ENCODE measurements around the gene GALNT7. TPM values are rescaled to one million over a fixed set of nuclear protein-coding genes. Genes with fewer than 3 reads are reported as not detected.

Gene GALNT7
- total RNA-seq, 1 experiment from 2014 or later: 18.3 TPM

- peak; percentile 36 for DNase-seq (ENCODE audit: low read depth)
Measured at GRCh38 chr4:173237152-173237551, 68.5 kb downstream of the GALNT7 start.

GRCh38 chr4:173237762-173238161 is 69.2 kb downstream of the GALNT7 start:
- DNase-seq (ENCODE audit: low read depth): no peak

GRCh38 chr4:173240696-173241095 is 72.1 kb downstream of the GALNT7 start:
- DNase-seq (ENCODE audit: low read depth): no peak

- no peak for DNase-seq (ENCODE audit: low read depth)
Measured at GRCh38 chr4:173242466-173243250, 74.0 kb downstream of the GALNT7 start.

GRCh38 chr4:173243321-173243720 is 74.7 kb downstream of the GALNT7 start:
- DNase-seq (ENCODE audit: low read depth): peak; percentile 57

- no peak for DNase-seq (ENCODE audit: low read depth)
Measured at GRCh38 chr4:173243917-173244658, 75.5 kb downstream of the GALNT7 start.

- no peak for DNase-seq (ENCODE audit: low read depth)
Measured at GRCh38 chr4:173245952-173246351, 77.3 kb downstream of the GALNT7 start.

GRCh38 chr4:173246719-173247118 is 78.1 kb downstream of the GALNT7 start:
- no peak for DNase-seq (ENCODE audit: low read depth)

GRCh38 chr4:173247321-173247720 is 78.7 kb downstream of the GALNT7 start:
- no peak for DNase-seq (ENCODE audit: low read depth)

GRCh38 chr4:173248690-173249089 is 80.1 kb downstream of the GALNT7 start:
- no peak for DNase-seq (ENCODE audit: low read depth)

GRCh38 chr4:173252024-173252935 is 83.7 kb downstream of the GALNT7 start:
- peak; percentile 98 for DNase-seq (ENCODE audit: low read depth)

- no peak for DNase-seq (ENCODE audit: low read depth)
Measured at GRCh38 chr4:173253561-173253960, 85.0 kb downstream of the GALNT7 start.

GRCh38 chr4:173254646-173255045 is 86.0 kb downstream of the GALNT7 start:
- no peak for DNase-seq (ENCODE audit: low read depth)

- no peak for DNase-seq (ENCODE audit: low read depth)
Measured at GRCh38 chr4:173256825-173257224, 88.2 kb downstream of the GALNT7 start.

- DNase-seq (ENCODE audit: low read depth): peak; percentile 58
Measured at GRCh38 chr4:173257732-173258717, 89.4 kb downstream of the GALNT7 start.

- no peak for DNase-seq (ENCODE audit: low read depth)
Measured at GRCh38 chr4:173258866-173259265, 90.3 kb downstream of the GALNT7 start.

- DNase-seq (ENCODE audit: low read depth): no peak
Measured at GRCh38 chr4:173259310-173259709, 90.7 kb downstream of the GALNT7 start.

GRCh38 chr4:173261052-173261451 is 92.4 kb downstream of the GALNT7 start:
- DNase-seq (ENCODE audit: low read depth): no peak

- no peak for DNase-seq (ENCODE audit: low read depth)
Measured at GRCh38 chr4:173262375-173262774, 93.8 kb downstream of the GALNT7 start.

GRCh38 chr4:173264245-173264644 is 95.6 kb downstream of the GALNT7 start:
- no peak for DNase-seq (ENCODE audit: low read depth)

- peak; percentile 89 for DNase-seq (ENCODE audit: low read depth)
Measured at GRCh38 chr4:173264684-173265185, 96.1 kb downstream of the GALNT7 start.

Measured in RPMI7951 (cell line).